ENCODE measurements around the gene NKX2-4. TPM values are rescaled to one million over a fixed set of nuclear protein-coding genes. Genes with fewer than 3 reads are reported as not detected.

NKX2-4 gene
- total RNA-seq, 1 donor, result not detected

DNA sequence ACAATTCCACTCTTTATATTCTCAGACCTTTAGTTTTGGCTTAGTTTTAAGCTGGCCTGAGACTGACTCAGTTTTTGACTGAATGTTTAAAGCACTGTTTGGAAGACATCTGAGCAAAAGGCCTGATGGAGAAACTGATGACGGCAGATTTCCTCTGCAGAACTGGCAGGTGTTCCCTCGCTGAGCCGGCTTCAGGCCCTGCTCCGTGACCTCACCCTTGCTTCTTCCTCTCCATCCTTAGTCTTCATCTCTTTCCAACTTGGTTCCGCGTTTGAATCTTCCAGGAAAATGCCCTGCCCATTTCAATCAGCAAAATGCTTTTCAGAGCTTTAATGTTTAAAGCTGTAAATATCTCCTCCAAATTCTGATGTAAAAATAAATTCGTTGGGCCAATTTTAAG is 6.6 kb downstream of the NKX2-4 start:
- no peak overlapping the region for H3K4me3 ChIP-seq (ENCODE audit: insufficient read depth, low read length)
- H3K4me2 ChIP-seq (ENCODE audit: insufficient read depth, low read length), result no peak overlapping the region
- peak; percentile 32 for DNase-seq (ENCODE audit: insufficient read length, low spot score, missing footprints)
- no peaks in the 10 kb centered on the region for H3K9me3 ChIP-seq (ENCODE audit: low read depth, low read length)
- peaks cover 32% of the 10 kb centered on the region for H3K36me3 ChIP-seq (ENCODE audit: insufficient read depth, low read length)
- TF ChIP-seq, protein P1, sequence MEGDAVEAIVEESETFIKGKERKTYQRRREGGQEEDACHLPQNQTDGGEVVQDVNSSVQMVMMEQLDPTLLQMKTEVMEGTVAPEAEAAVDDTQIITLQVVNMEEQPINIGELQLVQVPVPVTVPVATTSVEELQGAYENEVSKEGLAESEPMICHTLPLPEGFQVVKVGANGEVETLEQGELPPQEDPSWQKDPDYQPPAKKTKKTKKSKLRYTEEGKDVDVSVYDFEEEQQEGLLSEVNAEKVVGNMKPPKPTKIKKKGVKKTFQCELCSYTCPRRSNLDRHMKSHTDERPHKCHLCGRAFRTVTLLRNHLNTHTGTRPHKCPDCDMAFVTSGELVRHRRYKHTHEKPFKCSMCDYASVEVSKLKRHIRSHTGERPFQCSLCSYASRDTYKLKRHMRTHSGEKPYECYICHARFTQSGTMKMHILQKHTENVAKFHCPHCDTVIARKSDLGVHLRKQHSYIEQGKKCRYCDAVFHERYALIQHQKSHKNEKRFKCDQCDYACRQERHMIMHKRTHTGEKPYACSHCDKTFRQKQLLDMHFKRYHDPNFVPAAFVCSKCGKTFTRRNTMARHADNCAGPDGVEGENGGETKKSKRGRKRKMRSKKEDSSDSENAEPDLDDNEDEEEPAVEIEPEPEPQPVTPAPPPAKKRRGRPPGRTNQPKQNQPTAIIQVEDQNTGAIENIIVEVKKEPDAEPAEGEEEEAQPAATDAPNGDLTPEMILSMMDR (IDR thresholded peaks at IDR 0.05; ENCODE audit: extremely low read depth, low read depth, low read length), result no peak
- peaks cover 6% of the 10 kb centered on the region for H4K20me1 ChIP-seq (ENCODE audit: insufficient read depth, low read length)
- H2AFZ ChIP-seq (ENCODE audit: low read length), result no peak overlapping the region
- no peaks in the 10 kb centered on the region for H3K4me1 ChIP-seq (ENCODE audit: insufficient read depth, low read length)
- H3K27ac ChIP-seq (ENCODE audit: low read depth, low read length), result no peak overlapping the region
- no peaks in the 10 kb centered on the region for H3K79me2 ChIP-seq (ENCODE audit: insufficient read depth, low read length)
- peaks cover 48% of the 10 kb centered on the region for H3K27me3 ChIP-seq (ENCODE audit: insufficient read depth, low read length)

DNA sequence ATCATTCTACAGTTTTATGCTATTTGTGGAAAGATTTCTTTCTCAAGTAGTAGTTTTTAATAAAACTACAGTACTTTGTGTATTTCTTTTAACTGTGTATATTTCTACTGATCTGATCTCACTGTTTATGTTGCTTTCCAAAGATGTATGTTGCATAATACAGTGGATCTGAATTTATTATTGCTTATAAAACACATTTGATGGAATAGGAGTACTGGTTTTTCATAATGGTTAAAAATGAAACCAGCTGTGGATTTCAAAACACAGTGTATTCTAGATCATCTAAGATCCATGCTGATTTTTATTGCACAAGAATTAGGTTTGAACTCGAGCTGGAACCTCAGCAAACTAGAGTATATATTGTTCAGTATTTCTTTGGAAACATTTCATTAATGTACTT is 8.0 kb downstream of the NKX2-4 start:
- Histone ChIP-seq H3K4me2 (ENCODE audit: insufficient read depth, low read length) (no peak overlapping the region), H2AFZ (ENCODE audit: low read length) (no peak overlapping the region), H3K9me3 (ENCODE audit: low read depth, low read length) (no peaks in the 10 kb centered on the region), H3K79me2 (ENCODE audit: insufficient read depth, low read length) (no peaks in the 10 kb centered on the region), H3K27ac (ENCODE audit: low read depth, low read length) (no peak overlapping the region), H4K20me1 (ENCODE audit: insufficient read depth, low read length) (peaks cover 6% of the 10 kb centered on the region), H3K27me3 (ENCODE audit: insufficient read depth, low read length) (peaks cover 34% of the 10 kb centered on the region), H3K4me1 (ENCODE audit: insufficient read depth, low read length) (no peaks in the 10 kb centered on the region), H3K4me3 (ENCODE audit: insufficient read depth, low read length) (no peak overlapping the region), H3K36me3 (ENCODE audit: insufficient read depth, low read length) (peaks cover 36% of the 10 kb centered on the region)
- no peak for DNase-seq (ENCODE audit: insufficient read length, low spot score, missing footprints)
- TF ChIP-seq, protein P1 (IDR thresholded peaks at IDR 0.05; ENCODE audit: extremely low read depth, low read depth, low read length), result no peak

DNA sequence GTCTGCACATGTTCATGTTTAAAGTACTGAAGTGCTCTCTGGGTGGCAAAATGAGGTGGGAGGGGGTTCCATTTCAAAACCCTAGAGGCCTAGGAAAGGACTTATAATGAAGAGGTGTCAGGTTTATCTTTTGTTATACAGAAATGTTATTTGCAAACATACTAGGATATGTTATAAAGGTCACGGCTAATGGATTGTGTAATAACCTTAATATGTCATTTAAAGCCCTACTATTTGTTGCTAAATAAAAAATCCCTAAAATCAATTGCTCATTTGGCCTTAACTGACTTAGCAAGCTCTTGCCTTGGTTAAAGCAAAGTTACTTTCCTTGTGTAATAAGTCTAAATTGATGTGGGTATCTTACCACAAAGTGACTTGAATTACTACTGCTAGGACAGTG is 8.8 kb downstream of the NKX2-4 start:
- H2AFZ ChIP-seq (ENCODE audit: low read length), result no peak overlapping the region
- H4K20me1 ChIP-seq (ENCODE audit: insufficient read depth, low read length), result peaks cover 6% of the 10 kb centered on the region
- peaks cover 26% of the 10 kb centered on the region for H3K27me3 ChIP-seq (ENCODE audit: insufficient read depth, low read length)
- no peaks in the 10 kb centered on the region for H3K9me3 ChIP-seq (ENCODE audit: low read depth, low read length)
- H3K4me1 ChIP-seq (ENCODE audit: insufficient read depth, low read length), result no peaks in the 10 kb centered on the region
- H3K36me3 ChIP-seq (ENCODE audit: insufficient read depth, low read length), result peaks cover 44% of the 10 kb centered on the region
- TF ChIP-seq, protein P1 (IDR thresholded peaks at IDR 0.05; ENCODE audit: extremely low read depth, low read depth, low read length), result no peak
- DNase-seq (ENCODE audit: insufficient read length, low spot score, missing footprints), result no peak
- no peaks in the 10 kb centered on the region for H3K79me2 ChIP-seq (ENCODE audit: insufficient read depth, low read length)
- H3K4me2 ChIP-seq (ENCODE audit: insufficient read depth, low read length), result no peak overlapping the region
- no peak overlapping the region for H3K4me3 ChIP-seq (ENCODE audit: insufficient read depth, low read length)
- no peak overlapping the region for H3K27ac ChIP-seq (ENCODE audit: low read depth, low read length)

DNA sequence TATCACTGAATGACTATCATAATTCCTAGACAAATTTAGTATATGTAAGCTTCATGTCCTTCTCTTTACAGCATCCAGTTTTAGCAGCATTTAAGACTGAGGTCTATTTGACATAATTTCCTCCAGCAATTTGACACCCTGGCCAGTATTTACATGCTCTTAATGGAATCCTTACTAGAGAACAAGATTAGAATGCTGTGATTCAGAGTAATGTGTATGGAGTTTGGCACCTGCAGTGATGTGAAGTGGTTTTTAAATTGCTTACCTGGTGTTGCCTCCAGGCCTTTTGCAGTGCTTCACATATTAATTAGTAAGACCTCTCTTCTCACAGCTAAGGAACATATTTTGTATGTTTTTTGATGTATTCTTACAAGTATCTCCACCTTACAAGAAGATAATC is 9.8 kb downstream of the NKX2-4 start:
- H3K4me2 ChIP-seq (ENCODE audit: insufficient read depth, low read length), result no peak overlapping the region
- H2AFZ ChIP-seq (ENCODE audit: low read length), result no peak overlapping the region
- no peaks in the 10 kb centered on the region for H3K9me3 ChIP-seq (ENCODE audit: low read depth, low read length)
- peaks cover 47% of the 10 kb centered on the region for H3K36me3 ChIP-seq (ENCODE audit: insufficient read depth, low read length)
- peaks cover 15% of the 10 kb centered on the region for H3K27me3 ChIP-seq (ENCODE audit: insufficient read depth, low read length)
- no peaks in the 10 kb centered on the region for H3K79me2 ChIP-seq (ENCODE audit: insufficient read depth, low read length)
- H4K20me1 ChIP-seq (ENCODE audit: insufficient read depth, low read length), result peaks cover under 1% of the 10 kb centered on the region
- no peak overlapping the region for H3K27ac ChIP-seq (ENCODE audit: low read depth, low read length)
- DNase-seq (ENCODE audit: insufficient read length, low spot score, missing footprints), result no peak
- no peaks in the 10 kb centered on the region for H3K4me1 ChIP-seq (ENCODE audit: insufficient read depth, low read length)
- TF ChIP-seq, protein P1 (IDR thresholded peaks at IDR 0.05; ENCODE audit: extremely low read depth, low read depth, low read length), result no peak
- H3K4me3 ChIP-seq (ENCODE audit: insufficient read depth, low read length), result no peak overlapping the region

Measured in osteoblast (primary cell).